ENCODE results near the gene SUSD5.
A peak's percentile ranks its signal among the peaks of the same experiment; 100 is the strongest.

GRCh38 chr3:33218446-33219174, at the start of gene SUSD5:
- TF ChIP-seq, protein P1, sequence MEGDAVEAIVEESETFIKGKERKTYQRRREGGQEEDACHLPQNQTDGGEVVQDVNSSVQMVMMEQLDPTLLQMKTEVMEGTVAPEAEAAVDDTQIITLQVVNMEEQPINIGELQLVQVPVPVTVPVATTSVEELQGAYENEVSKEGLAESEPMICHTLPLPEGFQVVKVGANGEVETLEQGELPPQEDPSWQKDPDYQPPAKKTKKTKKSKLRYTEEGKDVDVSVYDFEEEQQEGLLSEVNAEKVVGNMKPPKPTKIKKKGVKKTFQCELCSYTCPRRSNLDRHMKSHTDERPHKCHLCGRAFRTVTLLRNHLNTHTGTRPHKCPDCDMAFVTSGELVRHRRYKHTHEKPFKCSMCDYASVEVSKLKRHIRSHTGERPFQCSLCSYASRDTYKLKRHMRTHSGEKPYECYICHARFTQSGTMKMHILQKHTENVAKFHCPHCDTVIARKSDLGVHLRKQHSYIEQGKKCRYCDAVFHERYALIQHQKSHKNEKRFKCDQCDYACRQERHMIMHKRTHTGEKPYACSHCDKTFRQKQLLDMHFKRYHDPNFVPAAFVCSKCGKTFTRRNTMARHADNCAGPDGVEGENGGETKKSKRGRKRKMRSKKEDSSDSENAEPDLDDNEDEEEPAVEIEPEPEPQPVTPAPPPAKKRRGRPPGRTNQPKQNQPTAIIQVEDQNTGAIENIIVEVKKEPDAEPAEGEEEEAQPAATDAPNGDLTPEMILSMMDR (conservative IDR thresholded peaks at IDR 0.05; ENCODE audit: low read depth in 2 of 2): no peak
- TF ChIP-seq POLR2AphosphoS5 (IDR thresholded peaks at IDR 0.05; ENCODE audit: low read depth) (no peak), EZH2 (IDR thresholded peaks at IDR 0.05; ENCODE audit: low read depth, unreplicated experiment) (peak; percentile 17), CREB1 (CRISPR knock-in tag; IDR thresholded peaks at IDR 0.05; ENCODE audit: low read depth) (no peak), EZH2phosphoT487 (IDR thresholded peaks at IDR 0.05; ENCODE audit: unreplicated experiment) (no peak), STAT1 (IDR thresholded peaks at IDR 0.05; ENCODE audit: unreplicated experiment) (no peak), ETS1 (IDR thresholded peaks at IDR 0.05) (no peak)
- TF ChIP-seq, protein P2, sequence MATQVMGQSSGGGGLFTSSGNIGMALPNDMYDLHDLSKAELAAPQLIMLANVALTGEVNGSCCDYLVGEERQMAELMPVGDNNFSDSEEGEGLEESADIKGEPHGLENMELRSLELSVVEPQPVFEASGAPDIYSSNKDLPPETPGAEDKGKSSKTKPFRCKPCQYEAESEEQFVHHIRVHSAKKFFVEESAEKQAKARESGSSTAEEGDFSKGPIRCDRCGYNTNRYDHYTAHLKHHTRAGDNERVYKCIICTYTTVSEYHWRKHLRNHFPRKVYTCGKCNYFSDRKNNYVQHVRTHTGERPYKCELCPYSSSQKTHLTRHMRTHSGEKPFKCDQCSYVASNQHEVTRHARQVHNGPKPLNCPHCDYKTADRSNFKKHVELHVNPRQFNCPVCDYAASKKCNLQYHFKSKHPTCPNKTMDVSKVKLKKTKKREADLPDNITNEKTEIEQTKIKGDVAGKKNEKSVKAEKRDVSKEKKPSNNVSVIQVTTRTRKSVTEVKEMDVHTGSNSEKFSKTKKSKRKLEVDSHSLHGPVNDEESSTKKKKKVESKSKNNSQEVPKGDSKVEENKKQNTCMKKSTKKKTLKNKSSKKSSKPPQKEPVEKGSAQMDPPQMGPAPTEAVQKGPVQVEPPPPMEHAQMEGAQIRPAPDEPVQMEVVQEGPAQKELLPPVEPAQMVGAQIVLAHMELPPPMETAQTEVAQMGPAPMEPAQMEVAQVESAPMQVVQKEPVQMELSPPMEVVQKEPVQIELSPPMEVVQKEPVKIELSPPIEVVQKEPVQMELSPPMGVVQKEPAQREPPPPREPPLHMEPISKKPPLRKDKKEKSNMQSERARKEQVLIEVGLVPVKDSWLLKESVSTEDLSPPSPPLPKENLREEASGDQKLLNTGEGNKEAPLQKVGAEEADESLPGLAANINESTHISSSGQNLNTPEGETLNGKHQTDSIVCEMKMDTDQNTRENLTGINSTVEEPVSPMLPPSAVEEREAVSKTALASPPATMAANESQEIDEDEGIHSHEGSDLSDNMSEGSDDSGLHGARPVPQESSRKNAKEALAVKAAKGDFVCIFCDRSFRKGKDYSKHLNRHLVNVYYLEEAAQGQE (IDR thresholded peaks at IDR 0.05; ENCODE audit: unreplicated experiment): no peak

Data from GM23338 (cell line).